HepG2 (cell line): ENCODE results near the gene PTPRM. TPM values are rescaled to one million over a fixed set of nuclear protein-coding genes. Genes with fewer than 3 reads are reported as not detected.

Experiments
- ATAC-seq: fragments of 200-7000 bp; cut with Tn5 transposase; 3 replicates; pipeline ENCODE4 v1.9.1; 2020; ENCODE audit warnings: mild to moderate bottlenecking, moderate library complexity
- BruUV-seq: library from RNA; stranded (reverse); fragments of 400-500 nt; replicated peaks from 2 replicates; lab custom pipeline; 2021; lab: Mats Ljungman, UMichigan
- CTCF ChIA-PET: fragments of 300-600 bp; formaldehyde crosslinking; extraction: SDS; loops from one replicate; lab custom pipeline; 2021; ENCODE audit warnings: low total read pairs, inconsistent platforms, low intra/inter-chr PET ratio; lab: Yijun Ruan, JAX
- POLR2A ChIA-PET: fragments of 350-600 bp; sonication (Branson Sonifier 250); formaldehyde crosslinking; loops from one replicate; lab custom pipeline; 2020; ENCODE audit warnings: antibody characterized with exemption, inconsistent platforms; lab: Yijun Ruan, JAX
- DNase-seq: peaks from one replicate; pipeline ENCODE4 v3.0.0-alpha.2; 2015; ENCODE audit warnings: low spot score
- FAIRE-seq: peaks from 3 replicates; lab custom pipeline; 2011; peaks lifted over from hg19 to GRCh38; lab: Jason Lieb, UNC
- H2AFZ ChIP-seq: one replicate; pipeline ENCODE4 v1.6.1; 2011; ENCODE audit warnings: low read length, inconsistent platforms
- H3K27ac ChIP-seq: fragments of 300-600 bp; 3 replicates; pipeline ENCODE4 v1.8.0; 2011; ENCODE audit warnings: mixed run types, mild to moderate bottlenecking, mixed read lengths, low read length, inconsistent platforms; ENCODE audit not compliant: insufficient read depth; ENCODE audit errors: extremely low read length
- H3K27me3 ChIP-seq, 2 experiments: fragments of 200-600 bp in 1 of 2; 2 replicates in 1 of 2; 3 replicates in 1 of 2; pipeline versions ENCODE4 v1.6.0 to v1.8.0; 2011; ENCODE audit warnings: low read length in 2 of 2, mild to moderate bottlenecking in 2 of 2, moderate library complexity in 2 of 2, inconsistent platforms in 1 of 2; ENCODE audit not compliant: insufficient read depth in 2 of 2, control insufficient read depth in 1 of 2
- H3K36me3 ChIP-seq, 2 experiments: fragments of 200-600 bp in 1 of 2; replicated peaks in 1 of 2; 2 replicates in 1 of 2; 3 replicates in 1 of 2; pipeline versions ENCODE4 v1.5.1 to v1.8.0; 2011; ENCODE audit warnings: low read length in 2 of 2, inconsistent platforms in 1 of 2; ENCODE audit not compliant: insufficient read depth in 2 of 2, control insufficient read depth in 1 of 2
- H3K4me1 ChIP-seq: 2 replicates; pipeline ENCODE4 v1.5.1; 2012; ENCODE audit warnings: low read length, inconsistent platforms; ENCODE audit not compliant: insufficient read depth
- H3K4me2 ChIP-seq: 2 replicates; pipeline ENCODE4 v1.6.0; 2011; ENCODE audit warnings: low read depth, low read length, inconsistent platforms
- H3K4me3 ChIP-seq, 3 experiments: fragments of 200-600 bp in 1 of 3; sonication (generic), shearing (Covaris generic) in 1 of 3; replicated peaks in 1 of 3; 2 replicates each; pipeline ENCODE4 v1.5.1; 2011 to 2016; ENCODE audit warnings: low read length in 3 of 3, inconsistent platforms in 2 of 3, low read depth in 2 of 3, mild to moderate bottlenecking in 2 of 3, control low read depth in 1 of 3, mixed read lengths in 1 of 3; ENCODE audit not compliant: insufficient read depth in 1 of 3
- H3K79me2 ChIP-seq: one replicate; pipeline ENCODE4 v1.6.1; 2011; ENCODE audit warnings: low read length, inconsistent platforms; ENCODE audit not compliant: insufficient read depth
- H3K9ac ChIP-seq: 2 replicates; pipeline ENCODE4 v1.6.0; 2011; ENCODE audit warnings: mild to moderate bottlenecking, low read depth, low read length, inconsistent platforms; ENCODE audit not compliant: insufficient read depth
- H3K9me3 ChIP-seq: 2 replicates; pipeline ENCODE4 v1.5.1; 2012; ENCODE audit warnings: mild to moderate bottlenecking, low read length
- H4K20me1 ChIP-seq: 2 replicates; pipeline ENCODE4 v1.6.0; 2011; ENCODE audit warnings: inconsistent platforms, mild to moderate bottlenecking, low read length, moderate library complexity; ENCODE audit not compliant: insufficient read depth
- AKAP8 ChIP-seq: sonication (generic); formaldehyde crosslinking; IDR thresholded peaks from 2 replicates; pipeline ENCODE4 v1.5.1; 2020; ENCODE audit warnings: mild to moderate bottlenecking, missing genetic modification reagents
- HIVEP1 ChIP-seq: sonication (generic); formaldehyde crosslinking; IDR thresholded peaks from 2 replicates; pipeline ENCODE4 v1.4.0; 2020; ENCODE audit warnings: mild to moderate bottlenecking, missing genetic modification reagents
- NFE2L2 ChIP-seq: fragments of 150-350 bp; IDR thresholded peaks from 2 replicates; pipeline ENCODE4 v1.6.1; 2014; ENCODE audit warnings: low read length
- NR2F2 ChIP-seq: IDR thresholded peaks from 2 replicates; pipeline ENCODE4 v1.6.1; 2012; ENCODE audit warnings: low read depth, inconsistent platforms, borderline replicate concordance
- SP140L ChIP-seq: sonication (generic); formaldehyde crosslinking; IDR thresholded peaks from 2 replicates; pipeline ENCODE4 v1.4.0; 2020; ENCODE audit warnings: missing genetic modification reagents, borderline replicate concordance
- STAG1 ChIP-seq: sonication (generic); formaldehyde crosslinking; IDR thresholded peaks from 2 replicates; pipeline ENCODE4 v1.4.0; 2020; ENCODE audit warnings: missing genetic modification reagents
- THAP7 ChIP-seq: sonication (generic); formaldehyde crosslinking; IDR thresholded peaks from 2 replicates; pipeline ENCODE4 v1.8.1; 2023; ENCODE audit warnings: mild to moderate bottlenecking, missing genetic modification reagents
- ZNF138 ChIP-seq: sonication (generic); formaldehyde crosslinking; IDR thresholded peaks from 2 replicates; pipeline ENCODE4 v1.5.0; 2020; ENCODE audit warnings: mild to moderate bottlenecking, low read depth, missing genetic modification reagents
- ZNF674 ChIP-seq: sonication (generic); formaldehyde crosslinking; IDR thresholded peaks from 2 replicates; pipeline ENCODE4 v1.5.0; 2020; ENCODE audit warnings: low read depth, mild to moderate bottlenecking, missing genetic modification reagents
- ZNF770 ChIP-seq: sonication (generic); formaldehyde crosslinking; IDR thresholded peaks from 2 replicates; pipeline ENCODE4 v1.5.0; 2020; ENCODE audit warnings: mild to moderate bottlenecking, missing genetic modification reagents
- WGBS: methylation state at CpG from one replicate; pipeline ENCODE4 v1.1.6; 2017; ENCODE audit warnings: low lambda C conversion rate; 5-methylcytosine and 5-hydroxymethylcytosine counted together
- in situ Hi-C: cut with HindIII; loops from 2 replicates; pipeline ENCODE4 v1.10.0; 2017; ENCODE audit warnings: low pct_unique_long_range_greater_than_20kb; ENCODE audit not compliant: extremely low pct_ligation_motif_present
- intact Hi-C: fragments of 100-400 bp; cut with micrococcal nuclease; formaldehyde crosslinking; loops from one replicate; pipeline ENCODE4 v1.10.0; 2022; ENCODE audit not compliant: unreplicated experiment
- polyA plus RNA-seq, 8 experiments: library from polyadenylated mRNA; depleted of rRNA in 3 of 8; stranded (reverse) in 7 of 8; unstranded in 1 of 8; fragments of >200 nt; fragmentation: Illumina TruSeq in 4 of 8; extraction: Trizol in 4 of 8; gene quantifications; 2 replicates each; pipeline versions ENCODE4 v1.2.1 to v1.2.3, GENCODE V29; 2011 to 2016; ENCODE audit warnings: low read depth in 4 of 8, missing spikeins in 1 of 8, mixed read lengths in 1 of 8; ENCODE audit not compliant: insufficient read depth in 1 of 8
- total RNA-seq, 5 experiments: library from RNA; depleted of rRNA; stranded (reverse); fragments of >200 nt; fragmentation: Illumina TruSeq; extraction: Trizol; gene quantifications; 2 replicates each; pipeline ENCODE4 v1.2.3, GENCODE V29; 2016; ENCODE audit warnings: low read depth in 1 of 5
- TF ChIP-seq, protein P1 (sequence below): conservative IDR thresholded peaks from 2 replicates; pipeline ENCODE4 v1.6.1; 2018; ENCODE audit warnings: missing genetic modification reagents
- TF ChIP-seq, protein P2 (sequence below): sonication (generic); formaldehyde crosslinking; IDR thresholded peaks from 2 replicates; pipeline ENCODE4 v1.4.0; 2020; ENCODE audit warnings: mild to moderate bottlenecking, missing genetic modification reagents
- TF ChIP-seq, protein P3 (sequence below): sonication (generic); formaldehyde crosslinking; IDR thresholded peaks from 2 replicates; pipeline ENCODE4 v1.5.0; 2020; ENCODE audit warnings: missing genetic modification reagents
- TF ChIP-seq, protein P4 (sequence below): sonication (generic); formaldehyde crosslinking; IDR thresholded peaks from 2 replicates; pipeline ENCODE4 v1.4.0; 2020; ENCODE audit warnings: mild to moderate bottlenecking, missing genetic modification reagents, borderline replicate concordance

The PTPRM gene
- total and polyA plus RNA-seq, 2 of the 13 experiments (the other 11 are each of a cell fraction or from before 2014, with no cell fraction given) = 12.6 to 108 TPM

- TF ChIP-seq ZNF674 (no peak), SP140L (CRISPR knock-in tag) (no peak), AKAP8 (CRISPR knock-in tag) (no peak), STAG1 (CRISPR knock-in tag) (no peak), NFE2L2 (no peak)
- TF ChIP-seq, protein P1, sequence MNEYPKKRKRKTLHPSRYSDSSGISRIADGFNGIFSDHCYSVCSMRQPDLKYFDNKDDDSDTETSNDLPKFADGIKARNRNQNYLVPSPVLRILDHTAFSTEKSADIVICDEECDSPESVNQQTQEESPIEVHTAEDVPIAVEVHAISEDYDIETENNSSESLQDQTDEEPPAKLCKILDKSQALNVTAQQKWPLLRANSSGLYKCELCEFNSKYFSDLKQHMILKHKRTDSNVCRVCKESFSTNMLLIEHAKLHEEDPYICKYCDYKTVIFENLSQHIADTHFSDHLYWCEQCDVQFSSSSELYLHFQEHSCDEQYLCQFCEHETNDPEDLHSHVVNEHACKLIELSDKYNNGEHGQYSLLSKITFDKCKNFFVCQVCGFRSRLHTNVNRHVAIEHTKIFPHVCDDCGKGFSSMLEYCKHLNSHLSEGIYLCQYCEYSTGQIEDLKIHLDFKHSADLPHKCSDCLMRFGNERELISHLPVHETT (CRISPR knock-in tag) = no peak
- TF ChIP-seq, protein P2, sequence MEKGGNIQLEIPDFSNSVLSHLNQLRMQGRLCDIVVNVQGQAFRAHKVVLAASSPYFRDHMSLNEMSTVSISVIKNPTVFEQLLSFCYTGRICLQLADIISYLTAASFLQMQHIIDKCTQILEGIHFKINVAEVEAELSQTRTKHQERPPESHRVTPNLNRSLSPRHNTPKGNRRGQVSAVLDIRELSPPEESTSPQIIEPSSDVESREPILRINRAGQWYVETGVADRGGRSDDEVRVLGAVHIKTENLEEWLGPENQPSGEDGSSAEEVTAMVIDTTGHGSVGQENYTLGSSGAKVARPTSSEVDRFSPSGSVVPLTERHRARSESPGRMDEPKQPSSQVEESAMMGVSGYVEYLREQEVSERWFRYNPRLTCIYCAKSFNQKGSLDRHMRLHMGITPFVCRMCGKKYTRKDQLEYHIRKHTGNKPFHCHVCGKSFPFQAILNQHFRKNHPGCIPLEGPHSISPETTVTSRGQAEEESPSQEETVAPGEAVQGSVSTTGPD (CRISPR knock-in tag) = no peak
These were observed 18.2 kb downstream of the PTPRM start (continued) for GRCh38 chr18:7585276-7585670.

GRCh38 chr18:7586379-7586778 is 19.3 kb downstream of the PTPRM start:
- Histone ChIP-seq H3K4me3 (no peak overlapping the region), H3K4me2 (no peak overlapping the region), H3K79me2 (peaks cover 20% of the 10 kb centered on the region), H2AFZ (no peak overlapping the region), H3K4me1 (0 out of 2 replicates have a peak, but pooled peaks cover 6% of the 10 kb centered on the region), H3K36me3 (0 out of 5 replicates have a peak, but pooled peaks cover 0 to 4% of the 10 kb centered on the region in 2 experiments), H3K9me3 (no peaks in the 10 kb centered on the region), H3K27me3 (no peaks in the 10 kb centered on the region), H3K27ac (no peak overlapping the region), H4K20me1 (no peaks in the 10 kb centered on the region), H3K9ac (no peak overlapping the region)
- no peak for DNase-seq
- ChIA-PET POLR2A (no interaction called here), CTCF (no interaction called here)
- no peak for FAIRE-seq
- ATAC-seq = no peak
- intact Hi-C loops (no loop called here), in situ Hi-C loops (no loop called here)
- WGBS = 91% methylated on average over 1 of the region's 1 CpG
- BruUV-seq = no TSS peak
- TF ChIP-seq ZNF138 (CRISPR knock-in tag) = no peak
- no peak for TF ChIP-seq ZNF770 (CRISPR knock-in tag)
- TF ChIP-seq, protein P3, sequence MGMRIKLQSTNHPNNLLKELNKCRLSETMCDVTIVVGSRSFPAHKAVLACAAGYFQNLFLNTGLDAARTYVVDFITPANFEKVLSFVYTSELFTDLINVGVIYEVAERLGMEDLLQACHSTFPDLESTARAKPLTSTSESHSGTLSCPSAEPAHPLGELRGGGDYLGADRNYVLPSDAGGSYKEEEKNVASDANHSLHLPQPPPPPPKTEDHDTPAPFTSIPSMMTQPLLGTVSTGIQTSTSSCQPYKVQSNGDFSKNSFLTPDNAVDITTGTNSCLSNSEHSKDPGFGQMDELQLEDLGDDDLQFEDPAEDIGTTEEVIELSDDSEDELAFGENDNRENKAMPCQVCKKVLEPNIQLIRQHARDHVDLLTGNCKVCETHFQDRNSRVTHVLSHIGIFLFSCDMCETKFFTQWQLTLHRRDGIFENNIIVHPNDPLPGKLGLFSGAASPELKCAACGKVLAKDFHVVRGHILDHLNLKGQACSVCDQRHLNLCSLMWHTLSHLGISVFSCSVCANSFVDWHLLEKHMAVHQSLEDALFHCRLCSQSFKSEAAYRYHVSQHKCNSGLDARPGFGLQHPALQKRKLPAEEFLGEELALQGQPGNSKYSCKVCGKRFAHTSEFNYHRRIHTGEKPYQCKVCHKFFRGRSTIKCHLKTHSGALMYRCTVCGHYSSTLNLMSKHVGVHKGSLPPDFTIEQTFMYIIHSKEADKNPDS (CRISPR knock-in tag) = no peak
- no peak for TF ChIP-seq HIVEP1 (CRISPR knock-in tag)
- no peak for TF ChIP-seq THAP7
- no peak for TF ChIP-seq NR2F2
- TF ChIP-seq, protein P4, sequence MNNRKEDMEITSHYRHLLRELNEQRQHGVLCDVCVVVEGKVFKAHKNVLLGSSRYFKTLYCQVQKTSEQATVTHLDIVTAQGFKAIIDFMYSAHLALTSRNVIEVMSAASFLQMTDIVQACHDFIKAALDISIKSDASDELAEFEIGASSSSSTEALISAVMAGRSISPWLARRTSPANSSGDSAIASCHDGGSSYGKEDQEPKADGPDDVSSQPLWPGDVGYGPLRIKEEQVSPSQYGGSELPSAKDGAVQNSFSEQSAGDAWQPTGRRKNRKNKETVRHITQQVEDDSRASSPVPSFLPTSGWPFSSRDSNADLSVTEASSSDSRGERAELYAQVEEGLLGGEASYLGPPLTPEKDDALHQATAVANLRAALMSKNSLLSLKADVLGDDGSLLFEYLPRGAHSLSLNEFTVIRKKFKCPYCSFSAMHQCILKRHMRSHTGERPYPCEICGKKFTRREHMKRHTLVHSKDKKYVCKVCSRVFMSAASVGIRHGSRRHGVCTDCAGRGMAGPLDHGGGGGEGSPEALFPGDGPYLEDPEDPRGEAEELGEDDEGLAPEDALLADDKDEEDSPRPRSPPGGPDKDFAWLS (CRISPR knock-in tag) = no peak
